Measurements from ENCODE around the gene HUWE1. TPM values are rescaled to one million over a fixed set of nuclear protein-coding genes. Genes with fewer than 3 reads are reported as not detected.

Gene HUWE1
- total and polyA plus RNA-seq, 2 donors from 2014 or later, result 34.2 to 203 TPM

- Histone ChIP-seq H3K4me1 (ENCODE audit: control insufficient read depth in 2 of 3, insufficient read depth in 2 of 3, low read depth in 1 of 3, low read length in 3 of 3) (no peaks in the 10 kb centered on the region), H3K4me3 (ENCODE audit: low read length in 3 of 3) (no peak overlapping the region), H3K9me3 (ENCODE audit: control insufficient read depth in 2 of 3, insufficient read depth in 1 of 3, low read length in 3 of 3) (no peaks in the 10 kb centered on the region), H3K27ac (ENCODE audit: low read depth in 2 of 2, low read length in 2 of 2) (no peak overlapping the region), H3K27me3 (ENCODE audit: control insufficient read depth, insufficient read depth, low read length) (peaks cover 5% of the 10 kb centered on the region), H3K9ac (ENCODE audit: low read length in 3 of 3) (no peak overlapping the region), H3K36me3 (ENCODE audit: control insufficient read depth in 2 of 3, insufficient read depth in 3 of 3, low read length in 3 of 3) (no peaks in the 10 kb centered on the region)
- FAIRE-seq (no peak), DNase-seq (no peak)
- no peak for TF ChIP-seq CTCF (IDR thresholded peaks at IDR 0.05; ENCODE audit: borderline replicate concordance, extremely low read depth, insufficient read depth)
- intact Hi-C loops (cut with DNase I), result no loop called here
Observed at GRCh38 chrX:53483838-53484405, 202.6 kb downstream of the HUWE1 start.

GRCh38 chrX:53483416-53483815, 203.1 kb downstream of the HUWE1 start:
- Histone ChIP-seq H3K9me3 (ENCODE audit: control insufficient read depth in 2 of 3, insufficient read depth in 1 of 3, low read length in 3 of 3) (no peaks in the 10 kb centered on the region), H3K9ac (ENCODE audit: low read length in 3 of 3) (no peak overlapping the region), H3K4me3 (ENCODE audit: low read length in 3 of 3) (no peak overlapping the region), H3K36me3 (ENCODE audit: control insufficient read depth in 2 of 3, insufficient read depth in 3 of 3, low read length in 3 of 3) (no peaks in the 10 kb centered on the region), H3K4me1 (ENCODE audit: control insufficient read depth in 2 of 3, insufficient read depth in 2 of 3, low read depth in 1 of 3, low read length in 3 of 3) (no peaks in the 10 kb centered on the region), H3K27ac (ENCODE audit: low read depth in 2 of 2, low read length in 2 of 2) (no peak overlapping the region), H3K27me3 (ENCODE audit: control insufficient read depth, insufficient read depth, low read length) (peaks cover 5% of the 10 kb centered on the region)
- no peak for DNase-seq
- no peak for FAIRE-seq
- no peak for TF ChIP-seq CTCF (IDR thresholded peaks at IDR 0.05; ENCODE audit: borderline replicate concordance, extremely low read depth, insufficient read depth)
- intact Hi-C loops (cut with DNase I), result no loop called here

Small RNAs within 50 kb of the gene (microRNA-seq; reads per million reads assigned to microRNA genes)
- gene MIR98, result 3,280 reads per million, percentile 89 among the genes with 10 or more reads in this experiment
- gene MIRLET7F2, result 2,358 reads per million, percentile 85 among the genes with 10 or more reads in this experiment
